K562 (cell line): ENCODE results near the gene EIF2S2. TPM values are rescaled to one million over a fixed set of nuclear protein-coding genes. Genes with fewer than 3 reads are reported as not detected.

Experiments
- ATAC-seq: fragments of 200-7000 bp; cut with Tn5 transposase; 3 replicates; pipeline ENCODE4 v1.9.1; 2020; ENCODE audit warnings: moderate library complexity
- BruUV-seq: library from RNA; stranded (reverse); fragments of 400-500 nt; replicated peaks from 2 replicates; lab custom pipeline; 2021; lab: Mats Ljungman, UMichigan
- CTCF ChIA-PET: fragments of 300-600 bp; formaldehyde crosslinking; extraction: SDS; loops from one replicate; lab custom pipeline; 2021; ENCODE audit warnings: low intra/inter-chr PET ratio; lab: Yijun Ruan, JAX
- POLR2A ChIA-PET: fragments of 300-600, 350-650 bp; sonication (Branson Sonifier 250); formaldehyde crosslinking; extraction: SDS; loops from one replicate; lab custom pipeline; 2021; ENCODE audit warnings: antibody characterized with exemption, inconsistent platforms; lab: Yijun Ruan, JAX
- DNase-seq, 4 experiments: peaks; one replicate each; pipeline versions ENCODE4 v3.0.0 to v3.0.0-alpha.2; 2011 to 2018; ENCODE audit warnings: low spot score in 3 of 4, mixed read lengths in 3 of 4; ENCODE audit errors: extremely low read depth in 1 of 4
- FAIRE-seq: peaks from 2 replicates; lab custom pipeline; 2011; peaks lifted over from hg19 to GRCh38; lab: Jason Lieb, UNC
- H2AFZ ChIP-seq: 2 replicates; pipeline ENCODE4 v1.6.0; 2011; ENCODE audit warnings: low read depth, low read length, control low read depth, inconsistent platforms
- H3K27ac ChIP-seq: fragments of 200-600 bp; 3 replicates; pipeline ENCODE4 v1.8.0; 2011; ENCODE audit warnings: low read depth, mild to moderate bottlenecking, control low read depth, inconsistent platforms, low read length, moderate library complexity, mixed read lengths; ENCODE audit errors: extremely low read depth
- H3K27me3 ChIP-seq, 2 experiments: fragments of 300-600 bp in 1 of 2; 2 replicates in 1 of 2; 3 replicates in 1 of 2; pipeline versions ENCODE4 v1.6.0 to v1.8.0; 2011; ENCODE audit warnings: inconsistent platforms in 2 of 2, low read length in 2 of 2, mild to moderate bottlenecking in 1 of 2, mixed read lengths in 1 of 2, moderate library complexity in 1 of 2; ENCODE audit not compliant: control insufficient read depth in 2 of 2, insufficient read depth in 2 of 2
- H3K36me3 ChIP-seq: fragments of 300-600 bp; 3 replicates; pipeline ENCODE4 v1.8.0; 2011; ENCODE audit warnings: mild to moderate bottlenecking, low read length, inconsistent platforms; ENCODE audit not compliant: control insufficient read depth, insufficient read depth
- H3K4me1 ChIP-seq, 2 experiments: fragments of 200-600 bp in 1 of 2; replicated peaks in 1 of 2; 2 replicates in 1 of 2; 3 replicates in 1 of 2; pipeline versions ENCODE4 v1.5.1 to v1.8.0; 2011; ENCODE audit warnings: inconsistent platforms in 2 of 2, low read length in 2 of 2, mild to moderate bottlenecking in 1 of 2, mixed read lengths in 1 of 2, moderate library complexity in 1 of 2; ENCODE audit not compliant: control insufficient read depth in 2 of 2, insufficient read depth in 2 of 2
- H3K4me2 ChIP-seq: 2 replicates; pipeline ENCODE4 v1.6.1; 2011; ENCODE audit warnings: low read length, control low read depth, inconsistent platforms, mixed read lengths; ENCODE audit not compliant: insufficient read depth
- H3K4me3 ChIP-seq: fragments of 200-600 bp; sonication (generic), shearing (Covaris generic); 2 replicates; pipeline ENCODE4 v1.5.1; 2016; ENCODE audit warnings: control low read depth, inconsistent platforms
- H3K79me2 ChIP-seq: fragments of 200-600 bp; 3 replicates; pipeline ENCODE4 v1.8.0; 2011; ENCODE audit warnings: low read length, inconsistent platforms; ENCODE audit not compliant: control insufficient read depth, insufficient read depth
- H3K9ac ChIP-seq, 2 experiments: 2 replicates each; pipeline versions ENCODE4 v1.6.0 to v1.6.1; 2011; ENCODE audit warnings: low read depth in 2 of 2, low read length in 2 of 2, control low read depth in 1 of 2, inconsistent platforms in 1 of 2, mild to moderate bottlenecking in 1 of 2, mixed read lengths in 1 of 2; ENCODE audit not compliant: insufficient read depth in 1 of 2
- H3K9me1 ChIP-seq: one replicate; pipeline ENCODE4 v1.6.0; 2011; ENCODE audit warnings: inconsistent platforms, mild to moderate bottlenecking, low read length, moderate library complexity; ENCODE audit not compliant: control insufficient read depth, insufficient read depth
- H3K9me3 ChIP-seq: replicated peaks from 2 replicates; pipeline ENCODE4 v1.5.1; 2011; ENCODE audit warnings: low read depth, low read length, inconsistent platforms; ENCODE audit not compliant: control insufficient read depth, insufficient read depth
- H4K20me1 ChIP-seq: replicated peaks from 2 replicates; pipeline ENCODE4 v1.6.1; 2011; ENCODE audit warnings: low read length, inconsistent platforms, mixed read lengths; ENCODE audit not compliant: control insufficient read depth, insufficient read depth
- ARHGAP35 ChIP-seq: fragments of 450-650 bp; IDR thresholded peaks from 2 replicates; pipeline ENCODE4 v1.6.1; 2018; ENCODE audit not compliant: partially characterized antibody
- BCLAF1 ChIP-seq, 2 experiments: fragments of 450-650 bp in 1 of 2; IDR thresholded peaks; 2 replicates each; pipeline ENCODE4 v1.6.1; 2011 to 2017; ENCODE audit warnings: low read depth in 2 of 2, antibody characterized with exemption in 1 of 2, borderline replicate concordance in 1 of 2, low read length in 1 of 2, mild to moderate bottlenecking in 1 of 2, mixed read lengths in 1 of 2; ENCODE audit not compliant: control insufficient read depth in 1 of 2
- BRCA1 ChIP-seq, 2 experiments: fragments of 450-650 bp in 1 of 2; sonication (generic) in 1 of 2; formaldehyde crosslinking in 1 of 2; IDR thresholded peaks; 2 replicates each; pipeline versions ENCODE4 v1.5.0 to v1.6.1; 2017 to 2020; ENCODE audit warnings: mild to moderate bottlenecking in 1 of 2, missing genetic modification reagents in 1 of 2
- CEBPG ChIP-seq, 3 experiments: fragments of 200-800 bp in 1 of 3; sonication (Bioruptor generic) in 1 of 3; sonication (generic) in 1 of 3; formaldehyde crosslinking in 1 of 3; IDR thresholded peaks in 2 of 3; conservative IDR thresholded peaks in 1 of 3; 2 replicates each; pipeline versions ENCODE4 v1.6.1 to v1.8.0; 2016 to 2022; ENCODE audit warnings: missing compliant biosample characterization in 2 of 3, missing genetic modification characterization in 2 of 3, mild to moderate bottlenecking in 1 of 3, missing genetic modification reagents in 1 of 3
- EWSR1 ChIP-seq: fragments of 450-650 bp; IDR thresholded peaks from 2 replicates; pipeline ENCODE4 v1.6.1; 2018; ENCODE audit warnings: borderline replicate concordance, mild to moderate bottlenecking, low read depth, moderate library complexity; ENCODE audit not compliant: partially characterized antibody
- HDAC3 ChIP-seq: fragments of 450-650 bp; IDR thresholded peaks from 2 replicates; pipeline ENCODE4 v1.6.1; 2018; ENCODE audit warnings: borderline replicate concordance, mild to moderate bottlenecking, moderate library complexity; ENCODE audit not compliant: partially characterized antibody
- HIVEP1 ChIP-seq: fragments of 250-450 bp; sonication (Bioruptor Pico); IDR thresholded peaks from 2 replicates; pipeline ENCODE4 v1.4.0; 2020; ENCODE audit warnings: mild to moderate bottlenecking
- HNRNPK ChIP-seq: fragments of 200-400 bp; formaldehyde crosslinking; IDR thresholded peaks from one replicate; pipeline ENCODE4 v1.6.1; 2018; ENCODE audit warnings: mild to moderate bottlenecking, low read depth, low read length; ENCODE audit not compliant: poor library complexity, severe bottlenecking
- LEF1 ChIP-seq: fragments of 450-650 bp; IDR thresholded peaks from 2 replicates; pipeline ENCODE4 v1.6.1; 2016; ENCODE audit warnings: mild to moderate bottlenecking
- MEIS2 ChIP-seq: fragments of 450-650 bp; IDR thresholded peaks from 2 replicates; pipeline ENCODE4 v1.6.1; 2014; ENCODE audit warnings: mild to moderate bottlenecking; ENCODE audit not compliant: partially characterized antibody
- PPARD ChIP-seq: fragments of 250-450 bp; sonication (Bioruptor Pico); IDR thresholded peaks from 2 replicates; pipeline ENCODE4 v1.8.0; 2022; ENCODE audit warnings: inconsistent platforms, mild to moderate bottlenecking, moderate library complexity
- PURB ChIP-seq: sonication (generic); formaldehyde crosslinking; IDR thresholded peaks from 2 replicates; pipeline ENCODE4 v1.9.0; 2021; ENCODE audit warnings: low read depth, mild to moderate bottlenecking, missing genetic modification reagents
- RBFOX2 ChIP-seq: fragments of 200-400 bp; formaldehyde crosslinking; IDR thresholded peaks from 2 replicates; pipeline ENCODE4 v1.6.1; 2017; ENCODE audit warnings: low read depth, mild to moderate bottlenecking, low read length, moderate library complexity
- SREBF1 ChIP-seq: fragments of 150-350 bp; IDR thresholded peaks from 2 replicates; pipeline ENCODE4 v1.6.1; 2014; ENCODE audit warnings: antibody characterized with exemption, low read depth, low read length, borderline replicate concordance
- ZKSCAN3 ChIP-seq: fragments of 250-450 bp; sonication (Bioruptor Pico); IDR thresholded peaks from 2 replicates; pipeline ENCODE4 v1.4.0; 2020
- ZNF511 ChIP-seq: sonication (generic); formaldehyde crosslinking; IDR thresholded peaks from 2 replicates; pipeline ENCODE4 v1.8.0; 2022; ENCODE audit warnings: mild to moderate bottlenecking, missing genetic modification reagents
- WGBS: fragments of 100-300 bp; shearing (Covaris generic); methylation state at CpG from one replicate; pipeline ENCODE4 v1.1.6; 2016; ENCODE audit warnings: low coverage, mixed read lengths; ENCODE audit not compliant: insufficient coverage; ENCODE audit errors: missing lambda C conversion rate; 5-methylcytosine and 5-hydroxymethylcytosine counted together
- in situ Hi-C: fragments of 300-500 bp; cut with MboI; formaldehyde crosslinking; loops from 4 replicates; pipeline ENCODE4 v1.15.0; 2018; ENCODE audit warnings: inconsistent platforms, mixed read lengths
- intact Hi-C: fragments of 100-400 bp; cut with micrococcal nuclease; formaldehyde crosslinking; loops from 2 replicates; pipeline ENCODE4 v1.14.2; 2022
- polyA plus RNA-seq, 8 experiments: library from polyadenylated mRNA; depleted of rRNA in 4 of 8; stranded (reverse) in 5 of 8; unstranded in 3 of 8; fragments of >200 nt; fragmentation: Nextera tagmentation in 2 of 8; fragmentation: Illumina TruSeq in 1 of 8; extraction: Ambion mirVana in 2 of 8; extraction: Trizol in 1 of 8; gene quantifications; 2 replicates each; pipeline versions ENCODE4 v1.2.1 to v1.2.3, GENCODE V29; 2011 to 2014; ENCODE audit warnings: inconsistent platforms in 1 of 8, missing spikeins in 1 of 8
- total RNA-seq, 7 experiments: library from RNA; depleted of rRNA in 6 of 7; stranded (reverse); fragments of >200 nt in 6 of 7; fragmentation: Illumina TruSeq in 2 of 7; extraction: Trizol in 2 of 7; gene quantifications; 2 replicates each; pipeline versions ENCODE4 v1.2.1 to v1.2.3, GENCODE V29; 2011 to 2021; ENCODE audit warnings: low replicate concordance in 1 of 7

EIF2S2 gene
- total and polyA plus RNA-seq, 9 of the 15 experiments (the other 6 are each of a cell fraction or from before 2014, with no cell fraction given): 79.7 to 220 (median 154) TPM

DNA sequence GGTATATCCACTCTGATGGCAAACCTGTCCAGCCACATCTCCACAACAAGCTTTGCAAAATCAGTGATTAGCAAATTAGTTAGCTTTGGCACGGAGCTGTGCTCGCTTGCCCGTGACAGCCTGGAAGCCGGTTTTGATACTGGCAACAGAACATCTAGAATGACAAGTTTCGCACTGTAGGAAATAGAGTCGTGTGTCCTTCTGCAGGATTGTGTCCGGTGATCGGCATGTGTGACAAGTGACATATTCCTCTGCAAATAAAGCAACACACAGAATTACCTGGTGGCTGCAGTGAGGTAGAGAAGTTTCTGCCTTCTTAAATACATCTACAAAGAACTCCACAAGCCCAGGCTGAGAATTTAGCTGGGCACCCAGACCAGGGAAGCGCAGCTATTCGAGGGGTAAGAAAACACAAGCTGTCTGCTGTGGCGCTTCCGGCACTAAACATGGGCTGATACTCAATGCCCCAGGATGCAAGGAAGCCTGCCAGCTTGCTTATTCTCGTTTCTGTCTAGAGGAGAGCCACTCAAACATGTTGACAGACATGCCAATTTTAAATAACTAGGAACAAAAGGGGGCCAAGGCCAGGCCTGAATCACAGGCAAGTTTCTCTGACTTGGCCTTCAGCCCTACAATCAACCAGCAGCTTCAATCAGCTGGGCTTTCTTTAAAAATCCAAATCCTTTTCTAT lies 22.2 kb downstream of the EIF2S2 start (continued):
- no peak for TF ChIP-seq BCLAF1 (IDR thresholded peaks at IDR 0.05; ENCODE audit: borderline replicate concordance in 1 of 2, control insufficient read depth in 1 of 2, low read depth in 2 of 2, low read length in 1 of 2)
- TF ChIP-seq, all 486 proteins: peak for 0

GRCh38 chr20:34089175-34089479 lies 22.9 kb downstream of the EIF2S2 start:
- Histone ChIP-seq H4K20me1 (peaks cover 21% of the 10 kb centered on the region; the same call in 1 of the 2 replicates), H3K36me3 (peaks cover 81% of the 10 kb centered on the region), H3K27me3 (no peaks in the 10 kb centered on the region), H3K9me3 (no peaks in the 10 kb centered on the region), H3K79me2 (peaks cover 39% of the 10 kb centered on the region), H3K9me1 (no peaks in the 10 kb centered on the region), H3K9ac (no peak overlapping the region), H3K4me2 (no peak overlapping the region), H2AFZ (no peak overlapping the region), H3K4me1 (peaks cover 18 to 25% of the 10 kb centered on the region in 2 experiments), H3K27ac (no peak overlapping the region), H3K4me3 (no peak overlapping the region)
- no TSS peak for BruUV-seq
- no peak for FAIRE-seq
- CTCF ChIA-PET: no interaction called here
- in situ Hi-C loops (no loop called here), intact Hi-C loops (no loop called here)
- ATAC-seq: no peak
- DNase-seq: no peak
- no peak for TF ChIP-seq BRCA1 (IDR thresholded peaks at IDR 0.05)
- no peak for TF ChIP-seq BRCA1 (CRISPR knock-in tag; IDR thresholded peaks at IDR 0.05)
- no peak for TF ChIP-seq LEF1
- TF ChIP-seq PPARD (CRISPR knock-in tag): no peak
- TF ChIP-seq MEIS2: no peak
- TF ChIP-seq RBFOX2: no peak
- no peak for TF ChIP-seq SREBF1
- TF ChIP-seq ZKSCAN3: no peak
- TF ChIP-seq PURB: no peak
- no peak for TF ChIP-seq ARHGAP35
- no peak for TF ChIP-seq HIVEP1 (CRISPR knock-in tag)
- no peak for TF ChIP-seq ZNF511 (CRISPR knock-in tag)
- TF ChIP-seq HNRNPK: no peak
- TF ChIP-seq HDAC3: no peak
- TF ChIP-seq CEBPG (CRISPR knock-in tag; IDR thresholded peaks at IDR 0.05): no peak
- TF ChIP-seq CEBPG (tag; conservative IDR thresholded peaks at IDR 0.05 in 1 of 2, IDR thresholded peaks at IDR 0.05 in 1 of 2): no peak
- TF ChIP-seq EWSR1: no peak
- POLR2A ChIA-PET: interaction anchor here (0.7 to 4.2 kb wide), 5 partner anchors 10 to 55 kb away, joined by 3 to 17 read pairs (median 4); no protein-coding TSS in a partner anchor
- 90% methylated on average over 3 of the region's 5 CpGs for WGBS
